Amygdala (tissue), 56 donors: ENCODE data around the gene CBLN1.
"Not testable (repeated sequence)": the region's sequence is repeated elsewhere in the genome, so short reads cannot be mapped to it uniquely, and the experiment has no call there.

ENCODE experiments used
- DNase-seq, 56 donors: peaks; one replicate each; lab custom pipeline; 2025; lab: John Stamatoyannopoulos, UW

The CBLN1 gene

DNA sequence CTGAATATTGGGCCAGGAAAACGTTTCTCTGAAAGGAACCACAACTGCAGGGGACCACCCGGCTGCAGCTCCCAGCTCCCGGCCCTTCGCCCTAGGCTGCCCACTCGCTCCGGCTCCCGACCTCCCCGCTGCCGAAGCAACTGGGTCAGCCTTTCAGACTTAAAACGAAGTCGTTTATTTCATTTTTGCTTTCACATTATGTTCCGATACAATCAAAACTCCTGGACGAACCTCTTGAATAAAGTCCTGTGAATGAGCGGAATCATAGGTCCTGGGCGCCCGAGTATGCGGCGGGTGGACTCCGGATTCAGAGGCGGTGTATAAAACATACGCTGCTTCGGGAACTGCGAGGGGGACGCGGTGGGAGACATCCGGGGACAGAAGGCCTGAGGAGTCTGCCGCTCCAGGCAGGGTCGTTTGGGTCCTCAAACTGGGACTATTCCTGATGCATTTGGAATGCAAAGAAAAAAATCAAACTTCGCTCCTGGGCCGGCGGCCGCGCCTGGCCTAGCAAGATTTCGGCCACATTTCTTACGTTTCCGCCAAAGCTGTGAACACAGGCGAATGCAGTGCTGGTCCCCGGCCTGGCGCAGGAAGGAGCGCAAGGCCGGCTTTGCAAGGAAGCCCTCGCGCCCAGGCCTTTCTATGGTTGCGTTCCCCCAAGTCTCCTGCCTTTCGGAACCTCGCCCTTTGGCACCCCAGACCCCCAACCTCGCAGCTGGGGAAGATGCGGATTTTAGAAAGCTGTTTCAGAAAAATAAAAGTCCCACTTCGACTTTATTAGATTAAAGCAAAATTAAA lies 3.7 kb downstream of the CBLN1 start:
- DNase-seq, result no peak

DNA sequence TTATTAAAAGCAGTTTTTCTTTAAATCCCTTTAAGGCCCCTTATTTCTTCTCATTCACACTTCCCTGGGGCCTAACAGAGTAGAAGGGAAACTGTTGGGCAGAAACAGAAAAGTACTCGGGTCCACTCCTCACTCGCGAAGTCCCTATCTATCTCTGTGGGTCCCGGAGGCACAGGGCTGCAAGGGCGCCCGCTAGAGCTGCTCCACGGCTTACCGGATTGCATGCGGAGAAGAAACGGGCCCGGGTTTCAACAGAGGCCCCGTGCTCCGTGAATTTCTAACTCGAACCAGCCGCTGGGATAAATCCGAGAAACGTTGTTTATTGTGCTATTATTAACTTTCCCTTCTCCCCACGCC lies 4.3 kb downstream of the CBLN1 start:
- DNase-seq, result no peak

DNA sequence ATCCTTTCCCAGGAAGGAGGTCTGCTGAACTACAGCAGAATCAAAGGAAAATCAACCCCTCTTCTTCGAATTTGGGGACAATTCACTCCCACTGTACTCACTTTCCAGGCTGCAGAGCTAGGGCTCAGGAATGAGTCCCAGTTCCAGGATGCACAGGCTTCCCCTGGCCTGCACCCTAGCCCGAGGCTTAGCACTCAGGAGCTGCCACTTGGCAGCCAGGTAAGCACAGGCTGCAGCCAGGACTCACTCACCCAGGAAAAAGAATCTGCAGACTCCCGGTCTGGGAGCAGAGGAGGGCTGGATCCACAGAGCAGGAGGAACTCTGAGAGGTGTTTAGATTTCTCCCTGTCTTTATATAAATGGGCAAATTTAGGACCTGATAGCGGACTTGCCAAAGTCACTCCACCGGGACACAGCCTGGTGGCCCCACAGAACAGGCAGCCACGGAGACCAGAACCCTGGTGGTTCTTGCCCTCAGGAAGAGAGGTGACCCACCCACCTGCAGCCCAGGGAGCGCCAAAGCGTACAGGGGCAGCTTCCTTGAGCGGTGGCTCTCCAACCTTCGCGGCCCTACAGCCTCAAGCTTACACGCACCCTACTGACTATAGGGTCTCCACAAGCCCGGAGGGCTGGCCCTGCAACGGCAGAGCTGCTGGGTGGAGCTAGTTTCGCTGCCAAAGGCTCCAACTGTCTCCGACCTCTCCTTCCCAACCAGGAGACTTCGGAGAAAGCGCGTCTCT lies 4.8 kb downstream of the CBLN1 start:
- no peak for DNase-seq

DNA sequence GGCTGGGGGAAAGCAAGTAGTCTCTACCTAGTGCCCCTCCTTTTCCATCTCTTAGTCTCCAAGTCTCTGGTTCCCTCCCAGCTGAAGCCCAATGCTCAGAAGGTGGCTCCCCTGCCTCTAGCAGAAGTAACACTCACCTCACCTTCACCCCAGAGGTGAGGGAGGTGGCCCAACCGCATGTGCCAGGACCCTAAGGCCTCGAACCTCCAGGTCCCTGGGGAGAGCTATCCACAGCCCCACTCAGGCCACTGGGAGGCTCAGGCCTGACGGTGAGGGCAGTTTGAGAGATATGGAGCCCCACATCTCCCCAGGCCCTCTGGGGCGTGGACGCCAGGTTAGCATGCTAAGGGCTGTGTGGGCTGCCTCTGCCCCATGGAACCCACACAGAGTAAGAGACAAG lies 5.8 kb downstream of the CBLN1 start:
- no peak for DNase-seq

DNA sequence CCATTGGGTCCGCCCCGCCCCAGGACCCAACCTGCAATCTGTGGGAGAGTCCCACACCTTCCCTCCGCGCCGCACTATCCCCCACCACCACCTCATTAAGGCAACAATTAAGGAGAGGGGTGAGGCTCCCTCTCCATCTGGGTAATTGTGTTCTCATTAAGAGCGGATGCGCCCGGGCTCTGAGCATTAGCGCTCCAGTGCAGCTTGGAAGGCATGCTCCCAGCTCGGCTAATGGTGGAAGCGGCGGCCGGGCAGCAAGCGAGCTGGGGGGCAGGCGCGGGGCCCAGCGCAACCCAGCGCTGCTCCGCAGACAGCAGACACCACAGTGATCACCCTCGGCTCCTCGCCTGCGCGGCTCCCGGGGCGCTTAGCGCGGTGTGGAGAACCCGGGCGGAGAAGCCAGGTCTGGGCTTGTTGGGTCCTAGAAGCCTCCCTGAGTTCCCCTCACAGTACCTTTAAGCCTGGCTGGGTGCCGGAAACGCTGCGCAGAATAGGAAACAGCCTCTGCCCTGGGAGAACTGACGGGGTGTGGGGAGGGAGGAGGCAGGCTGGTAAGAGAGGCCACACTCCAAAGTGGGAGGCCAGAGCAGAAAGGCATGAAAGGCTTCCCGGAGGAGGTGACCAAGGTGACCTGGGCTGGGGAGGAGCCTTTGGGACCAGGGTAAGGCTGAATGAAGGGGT lies 6.4 kb downstream of the CBLN1 start:
- DNase-seq, result no peak

DNA sequence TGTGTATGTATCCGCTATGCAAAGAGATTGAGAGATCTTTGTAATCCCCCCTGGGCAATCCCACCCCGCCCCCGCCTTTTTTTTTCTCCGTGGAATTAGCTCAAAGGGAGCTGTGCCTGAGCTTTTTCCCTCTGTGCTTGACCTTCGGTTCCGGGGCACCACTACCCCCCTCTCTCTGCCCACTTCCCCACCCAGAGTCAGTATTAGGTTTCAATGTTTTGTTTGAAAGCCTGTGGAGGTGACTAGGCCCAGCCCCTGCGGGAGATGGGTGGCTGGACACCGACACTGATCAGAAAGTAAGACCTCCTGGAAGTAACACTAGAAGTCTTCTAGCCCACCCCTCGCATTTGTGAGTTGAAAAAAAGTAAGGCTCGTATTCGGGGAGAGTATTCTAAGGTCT lies 7.0 kb downstream of the CBLN1 start:
- DNase-seq, result no peak

DNA sequence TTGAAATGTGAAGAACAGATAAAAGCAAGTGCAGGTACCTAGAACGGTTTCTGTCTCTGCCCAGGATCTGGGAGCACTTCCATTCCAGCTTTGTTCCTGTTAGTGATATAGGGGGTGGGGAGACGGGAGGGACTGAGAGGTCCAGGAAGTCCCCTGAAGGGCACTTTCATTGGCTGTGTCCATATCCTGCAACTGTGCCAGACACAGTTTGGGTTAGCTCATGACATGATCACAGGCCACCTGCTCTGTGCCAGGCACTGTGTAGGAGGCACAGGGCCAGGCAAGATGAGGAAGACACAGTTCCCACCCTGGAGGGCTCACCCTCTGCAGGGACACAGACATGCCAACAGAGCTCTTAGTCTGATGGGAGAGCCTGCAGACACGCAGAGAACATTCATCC lies 7.9 kb downstream of the CBLN1 start:
- DNase-seq, result no peak

DNA sequence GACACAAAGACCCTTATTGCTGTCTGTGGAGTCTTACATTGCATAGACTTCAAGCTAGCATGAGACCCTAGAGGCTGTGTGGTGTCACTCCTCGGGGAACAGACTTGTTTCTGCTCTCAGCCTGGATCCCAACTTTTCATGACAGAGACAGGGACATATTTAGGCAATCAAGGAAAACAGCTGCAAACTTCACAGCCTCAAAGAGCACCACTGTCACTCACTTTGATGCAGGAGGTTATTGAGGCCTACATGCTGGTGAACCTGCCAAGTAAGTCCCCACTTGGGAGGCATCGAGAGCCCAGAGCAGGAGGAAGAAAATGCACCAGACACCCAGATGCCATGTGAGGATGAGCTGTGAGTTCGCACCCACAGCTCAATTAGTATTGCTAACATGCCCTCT lies 10.3 kb downstream of the CBLN1 start:
- DNase-seq, result no peak

DNA sequence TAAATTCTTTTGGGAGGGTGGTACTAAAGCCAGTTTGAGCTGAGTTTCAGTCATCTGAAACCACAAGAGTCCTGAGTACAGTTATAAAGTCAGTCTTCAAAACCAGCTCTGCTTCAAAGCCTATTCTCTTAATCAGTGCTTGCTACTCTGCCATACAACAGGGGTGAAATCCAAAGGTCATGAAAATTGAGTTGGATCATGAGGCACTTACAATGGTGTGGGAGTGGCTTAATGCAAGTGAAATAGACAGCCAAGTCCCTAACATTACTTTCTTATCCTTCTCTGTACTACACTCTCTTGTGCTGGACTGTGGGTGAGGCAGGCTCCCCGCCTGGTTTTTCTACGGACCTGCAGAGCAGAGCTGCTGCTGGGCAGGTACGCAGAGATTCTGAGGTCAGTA lies 12.4 kb downstream of the CBLN1 start:
- DNase-seq, result no peak

DNA sequence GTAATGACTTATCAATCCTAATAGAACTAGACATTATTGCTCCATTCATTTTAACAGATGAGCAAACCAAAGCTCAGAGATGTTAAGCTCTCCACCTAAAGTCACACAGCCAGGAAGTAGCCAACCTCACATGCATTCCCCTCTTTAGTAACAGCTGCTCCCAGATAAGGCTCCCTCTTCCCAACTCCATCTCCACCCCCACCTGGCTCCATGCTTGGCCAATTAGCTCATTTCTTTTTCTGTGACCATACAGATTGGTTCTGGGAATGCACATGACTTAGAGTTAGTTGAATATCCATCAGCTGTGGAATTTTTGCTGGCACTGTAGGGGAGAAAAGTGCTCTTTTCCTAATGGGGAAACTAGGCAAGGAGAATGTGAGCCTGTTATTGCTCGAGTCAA lies 13.0 kb downstream of the CBLN1 start:
- DNase-seq, result no peak

DNA sequence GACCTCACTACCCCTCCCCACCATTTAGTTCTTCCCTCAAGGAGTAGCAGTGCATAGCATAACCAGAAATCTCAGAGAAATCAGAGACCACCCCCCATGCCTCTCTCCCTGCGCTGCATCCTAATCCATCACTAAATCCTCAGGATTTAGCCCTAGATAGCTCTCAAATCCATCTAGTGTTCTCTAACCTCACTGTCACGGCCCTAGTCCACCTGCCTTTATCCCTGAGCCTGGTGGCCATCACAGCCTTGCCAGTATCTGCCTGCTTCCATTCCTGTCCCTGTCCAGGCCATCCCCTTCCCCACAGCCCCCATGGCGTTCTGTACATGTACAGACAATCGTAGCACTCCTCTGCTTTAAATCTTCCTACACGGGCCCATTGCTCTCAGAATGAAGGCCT lies 19.1 kb downstream of the CBLN1 start:
- DNase-seq, result no peak

DNA sequence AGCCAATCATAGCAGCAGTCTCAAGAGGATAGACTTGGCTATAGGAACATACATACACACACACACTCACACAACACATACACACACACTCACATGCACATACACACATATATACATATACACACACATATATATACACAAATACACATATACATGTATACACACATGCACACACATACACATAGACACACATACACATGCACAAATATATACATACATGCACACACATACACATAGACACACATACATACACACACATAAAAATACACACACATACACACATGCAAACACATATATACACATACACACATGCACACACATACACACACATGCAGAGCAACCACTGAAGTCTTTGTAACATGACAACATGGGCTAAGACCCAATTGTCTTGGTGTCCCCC lies 19.7 kb downstream of the CBLN1 start:
- no peak for DNase-seq

DNA sequence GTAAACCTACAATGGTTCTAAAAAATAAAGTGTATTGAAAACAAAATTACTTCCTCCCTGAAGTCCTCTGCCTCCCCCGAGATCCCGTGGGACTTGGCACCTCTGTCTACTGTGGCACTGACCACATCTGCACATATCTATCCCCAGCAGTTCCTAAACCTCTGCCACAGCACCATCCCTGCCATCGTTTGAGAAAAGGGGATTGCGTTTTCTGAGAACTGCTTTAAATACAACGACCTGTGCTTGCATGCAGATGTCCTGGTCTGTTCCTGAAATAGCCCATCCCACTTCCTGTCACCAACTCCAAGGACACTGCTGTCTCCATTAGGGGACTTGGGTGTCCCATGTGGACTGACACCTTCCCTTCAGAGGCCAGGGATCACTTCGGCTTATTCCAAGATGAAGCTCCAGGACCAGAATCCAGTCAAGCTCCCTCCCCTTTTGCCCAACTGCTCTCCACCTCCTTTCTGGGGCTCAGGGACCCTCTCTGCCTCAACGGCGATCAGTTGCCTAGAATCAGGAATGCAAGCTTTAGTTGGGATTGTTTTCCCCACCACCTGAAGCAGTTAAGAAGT lies 20.6 kb downstream of the CBLN1 start:
- DNase-seq, result no peak

DNA sequence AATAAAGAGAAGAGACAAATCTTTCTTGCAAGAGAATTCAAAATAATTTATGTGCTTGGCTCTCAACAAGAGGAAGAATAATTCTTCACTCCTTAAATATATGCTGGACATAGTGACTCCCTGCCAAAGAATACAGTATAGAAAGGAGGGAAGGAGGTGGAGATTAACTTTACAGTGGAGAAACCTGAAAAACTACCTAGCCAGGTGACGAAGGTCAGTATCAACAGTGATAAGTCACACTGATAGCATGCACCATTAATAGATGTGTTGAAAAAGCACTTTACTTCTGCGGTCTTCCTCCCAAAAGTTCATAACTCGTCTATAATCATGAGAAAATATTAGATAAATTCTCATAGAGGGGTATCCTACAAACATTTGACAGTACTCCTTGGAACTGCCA lies 21.4 kb downstream of the CBLN1 start:
- DNase-seq, result no peak

DNA sequence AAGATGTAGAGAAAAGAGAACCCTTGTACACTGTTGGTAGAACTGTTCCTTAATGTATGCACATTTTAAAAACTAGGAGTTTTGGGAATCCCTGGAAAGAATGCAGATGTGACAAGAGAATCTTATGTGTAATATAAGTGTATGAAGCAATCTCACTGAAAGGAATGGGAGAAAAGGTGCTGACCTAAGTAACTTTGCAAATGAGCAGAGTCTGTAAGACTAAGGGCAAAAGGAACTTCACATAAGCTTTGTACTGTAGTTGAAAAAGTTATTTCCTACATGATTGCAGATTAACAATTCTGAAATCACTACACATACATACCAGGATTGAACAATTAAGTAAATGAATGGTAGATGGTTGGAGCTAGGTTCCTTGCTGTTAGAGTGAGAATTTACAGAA lies 22.3 kb downstream of the CBLN1 start:
- no peak for DNase-seq

DNA sequence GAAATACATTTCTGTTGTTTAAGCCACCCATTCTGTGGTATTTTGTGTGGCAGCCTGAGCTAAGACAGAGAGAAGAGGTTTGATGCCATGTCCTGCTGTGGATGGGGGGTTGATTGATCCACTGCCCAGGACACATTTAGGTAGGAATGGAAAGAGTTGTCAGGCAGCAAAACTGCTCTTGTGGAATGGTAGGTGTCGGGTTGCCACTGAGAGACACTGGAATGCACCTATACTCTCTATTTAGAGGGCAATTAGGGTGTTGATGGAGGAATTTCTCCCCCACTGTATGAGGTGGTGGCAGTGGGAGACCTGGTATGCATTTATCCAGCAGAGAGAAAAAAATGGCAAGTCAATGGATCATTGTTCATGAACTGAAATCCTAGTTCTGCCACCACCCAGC lies 30.9 kb downstream of the CBLN1 start:
- DNase-seq, result no peak

DNA sequence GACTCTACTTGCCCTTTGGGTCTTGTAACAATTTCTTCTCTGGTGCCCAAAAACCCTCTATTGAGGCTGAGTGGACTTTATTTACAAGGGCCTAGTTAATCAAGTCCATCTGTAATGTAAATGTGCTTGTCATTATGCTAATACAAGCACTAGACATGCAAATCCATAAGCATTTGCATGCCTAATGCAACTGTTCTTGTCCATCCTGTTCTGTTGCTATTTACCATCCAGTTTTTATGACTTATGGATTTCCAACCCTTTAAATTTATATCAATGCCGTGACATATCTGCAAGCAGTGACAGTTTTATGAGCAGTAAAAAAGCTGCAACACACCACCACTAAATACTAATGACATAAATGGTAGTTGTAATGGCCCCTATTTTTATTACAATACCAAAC lies 33.4 kb downstream of the CBLN1 start:
- no peak for DNase-seq

DNA sequence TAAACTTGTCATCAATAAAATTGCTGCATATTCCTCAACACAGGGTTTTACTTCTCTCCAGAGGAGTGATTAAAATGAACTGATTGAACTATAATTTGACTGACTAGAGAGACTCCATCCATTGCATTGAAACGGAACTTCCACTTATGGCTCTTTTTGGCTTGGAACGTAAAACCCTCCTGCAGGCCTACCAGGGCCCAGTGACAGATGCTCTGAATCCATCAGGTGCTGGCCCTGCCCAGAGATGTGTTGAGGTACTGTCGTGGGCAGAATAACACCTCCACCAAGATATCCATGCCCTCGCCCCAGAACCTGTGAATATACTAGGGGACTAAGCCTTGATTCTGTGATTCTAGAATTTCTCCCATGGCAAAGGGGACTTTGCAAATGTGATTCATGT lies 45.4 kb downstream of the CBLN1 start:
- no peak for DNase-seq

DNA sequence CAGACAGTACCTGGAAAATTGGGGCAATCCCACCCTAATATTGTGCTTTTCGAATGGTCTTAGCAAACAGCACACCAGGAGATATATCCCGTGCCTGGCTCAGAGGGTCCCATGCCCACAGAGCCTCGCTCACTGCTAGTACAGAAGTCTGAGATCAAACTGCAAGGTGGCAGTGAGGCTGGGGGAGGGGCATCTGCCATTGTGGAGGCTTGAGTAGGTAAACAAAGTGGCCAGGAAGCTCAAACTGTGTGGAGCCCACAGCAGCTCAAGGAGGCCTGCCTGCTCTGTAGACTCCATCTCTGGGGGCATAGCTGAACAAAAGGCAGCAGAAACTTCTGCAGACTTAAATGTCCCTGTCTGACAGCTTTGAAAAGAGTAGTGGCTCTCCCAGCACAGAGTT lies 53.3 kb downstream of the CBLN1 start:
- not testable (repeated sequence) for DNase-seq
